Fibroblast of skin of scalp (primary cell): Measurements from ENCODE around the gene NR3C1.
A peak's percentile ranks its signal among the peaks of the same experiment; 100 is the strongest.

Experiments
- DNase-seq: peaks from one replicate; pipeline ENCODE4 v3.0.0-alpha.2; 2013

Gene NR3C1

DNA sequence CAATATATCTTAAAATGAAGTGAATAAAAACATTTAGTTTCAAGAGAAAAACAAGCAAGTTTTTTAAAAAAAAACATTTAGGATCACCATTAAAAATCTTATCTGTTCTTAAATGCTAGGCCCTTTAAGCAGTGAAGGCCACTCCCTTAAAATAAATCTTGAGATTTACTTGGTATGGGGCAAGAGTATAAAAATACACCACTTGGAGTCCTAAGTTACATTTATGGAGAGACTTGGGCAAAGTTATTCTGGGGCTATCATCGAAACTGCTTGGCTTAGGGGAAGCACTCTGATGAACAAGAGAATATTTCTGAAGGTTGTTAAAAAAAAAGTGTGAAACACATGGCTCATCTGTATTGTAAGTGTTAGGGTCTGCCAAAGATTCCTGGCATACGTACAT is 97.4 kb downstream of the NR3C1 start:
- no peak for DNase-seq

DNA sequence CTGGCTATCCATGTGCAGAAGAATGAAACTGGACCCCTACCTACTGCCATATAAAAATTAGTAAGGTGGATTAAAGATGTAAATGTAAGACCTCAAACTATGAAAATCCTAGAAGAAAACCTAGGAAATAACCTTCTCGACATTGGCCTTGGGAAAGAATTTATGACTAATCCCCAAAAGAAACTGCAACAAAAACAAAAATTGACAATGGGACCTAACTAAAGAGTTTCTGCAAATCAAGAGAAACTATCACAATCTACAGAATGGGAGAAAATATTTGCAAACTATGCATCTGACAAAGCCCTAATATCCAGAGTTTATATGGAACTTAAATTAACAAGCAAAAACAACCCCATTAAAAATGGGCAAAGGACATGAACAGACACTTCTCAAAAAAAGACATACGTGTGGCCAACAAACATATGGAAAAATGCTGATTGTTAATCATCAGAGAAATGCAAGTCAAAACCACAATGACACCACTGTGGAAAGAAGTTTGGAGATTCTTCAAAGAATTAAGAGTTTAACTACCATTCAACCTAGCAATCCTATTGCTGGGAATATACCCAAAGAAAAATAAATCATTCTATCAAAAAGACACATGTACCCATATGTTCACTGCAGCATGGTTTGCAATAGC is 98.5 kb downstream of the NR3C1 start:
- DNase-seq, result peak; percentile 57

- DNase-seq, result peak; percentile 68
Observed at GRCh38 chr5:143302341-143303045, 101.0 kb downstream of the NR3C1 start.

DNA sequence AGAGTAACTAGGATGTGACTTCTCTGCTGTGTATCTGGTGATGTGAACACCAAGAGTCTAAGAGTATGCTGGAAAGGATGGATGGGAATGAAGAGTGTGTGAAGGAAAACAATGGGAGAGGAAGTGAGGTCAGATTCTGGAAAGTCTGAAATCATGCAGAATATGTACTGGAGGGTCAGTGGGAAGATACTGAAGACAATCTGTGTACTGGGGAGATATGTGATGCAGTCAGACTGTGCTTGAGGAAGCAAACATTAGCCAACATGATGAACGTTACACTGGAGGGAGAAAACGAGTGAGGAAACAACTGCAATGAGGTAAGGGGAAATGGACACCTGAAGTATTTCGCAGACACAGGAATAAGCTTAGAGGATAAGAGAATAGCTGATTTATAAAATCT is 105.7 kb downstream of the NR3C1 start:
- DNase-seq, result no peak

- DNase-seq, result no peak
Observed at GRCh38 chr5:143290125-143290524, 113.4 kb downstream of the NR3C1 start.

GRCh38 chr5:143284521-143284920 is 119.0 kb downstream of the NR3C1 start:
- no peak for DNase-seq

DNA sequence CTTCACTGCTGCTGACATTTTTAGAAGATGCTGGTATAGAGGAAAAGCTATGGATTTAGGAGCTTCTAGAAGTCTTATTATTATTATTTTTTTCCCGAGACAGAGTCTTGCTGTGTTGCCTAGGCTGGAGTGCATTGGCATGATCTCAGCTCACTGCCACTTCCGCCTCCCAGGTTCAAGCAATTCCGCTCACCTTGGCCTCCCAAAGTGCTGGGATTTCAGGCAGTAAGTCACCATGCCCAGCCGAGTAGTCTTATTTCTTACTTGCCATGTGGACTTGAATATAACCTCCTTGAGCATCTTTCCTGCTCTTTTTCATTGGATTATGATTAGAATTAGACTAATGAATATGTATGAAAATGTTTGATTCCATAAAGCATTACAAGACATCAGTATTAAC is 119.5 kb downstream of the NR3C1 start:
- DNase-seq, result no peak

GRCh38 chr5:143281226-143281625 is 122.3 kb downstream of the NR3C1 start:
- no peak for DNase-seq

GRCh38 chr5:143279698-143280097 is 123.8 kb downstream of the NR3C1 start:
- no peak for DNase-seq

- no peak for DNase-seq
Observed at GRCh38 chr5:143277536-143277935, 126.0 kb downstream of the NR3C1 start.

- DNase-seq, result no peak
Observed at GRCh38 chr5:143275512-143276363, 127.7 kb downstream of the NR3C1 start.

DNA sequence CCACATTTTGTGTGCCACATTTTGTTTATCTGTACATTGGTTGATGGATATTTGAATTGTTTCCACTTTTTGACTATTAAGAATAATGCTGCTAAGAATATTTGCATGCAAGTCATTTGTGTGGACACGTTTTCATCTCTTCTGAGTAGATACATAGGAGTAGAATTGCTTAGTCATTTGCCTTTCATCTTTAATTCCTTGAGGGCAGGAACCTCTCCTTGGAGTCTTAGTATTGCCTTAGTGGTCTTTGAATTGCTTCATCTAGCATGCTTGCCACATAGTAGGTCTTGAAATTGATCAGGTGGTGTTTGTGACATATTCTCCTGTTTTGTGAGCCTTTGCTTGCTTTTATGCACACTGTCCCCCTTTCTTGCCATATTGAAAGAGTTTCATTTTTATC is 128.5 kb downstream of the NR3C1 start:
- no peak for DNase-seq

GRCh38 chr5:143271431-143271830 is 132.1 kb downstream of the NR3C1 start:
- DNase-seq, result no peak

GRCh38 chr5:143268388-143268787 is 135.1 kb downstream of the NR3C1 start:
- no peak for DNase-seq

GRCh38 chr5:143267186-143267585 is 136.3 kb downstream of the NR3C1 start:
- no peak for DNase-seq

DNA sequence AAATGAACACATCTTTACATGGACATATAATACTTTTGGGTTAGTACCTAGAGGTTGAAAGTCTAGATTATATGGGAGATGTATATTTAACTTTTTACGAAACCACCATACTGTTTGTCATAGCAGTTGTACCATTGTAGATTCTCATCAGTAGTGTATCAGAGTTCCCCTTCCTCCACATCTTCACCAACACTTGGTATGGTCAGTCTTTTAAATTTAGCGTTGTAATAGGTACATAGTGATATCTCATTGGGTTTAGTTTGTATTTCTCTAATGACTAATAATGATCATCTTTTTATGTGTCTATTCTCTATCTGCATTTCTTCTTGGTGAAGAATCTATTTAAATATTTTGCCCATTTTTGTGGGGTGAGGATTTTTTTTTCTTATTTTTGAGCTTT is 137.5 kb downstream of the NR3C1 start:
- no peak for DNase-seq

- no peak for DNase-seq
Observed at GRCh38 chr5:143263272-143263810, 140.1 kb downstream of the NR3C1 start.

DNA sequence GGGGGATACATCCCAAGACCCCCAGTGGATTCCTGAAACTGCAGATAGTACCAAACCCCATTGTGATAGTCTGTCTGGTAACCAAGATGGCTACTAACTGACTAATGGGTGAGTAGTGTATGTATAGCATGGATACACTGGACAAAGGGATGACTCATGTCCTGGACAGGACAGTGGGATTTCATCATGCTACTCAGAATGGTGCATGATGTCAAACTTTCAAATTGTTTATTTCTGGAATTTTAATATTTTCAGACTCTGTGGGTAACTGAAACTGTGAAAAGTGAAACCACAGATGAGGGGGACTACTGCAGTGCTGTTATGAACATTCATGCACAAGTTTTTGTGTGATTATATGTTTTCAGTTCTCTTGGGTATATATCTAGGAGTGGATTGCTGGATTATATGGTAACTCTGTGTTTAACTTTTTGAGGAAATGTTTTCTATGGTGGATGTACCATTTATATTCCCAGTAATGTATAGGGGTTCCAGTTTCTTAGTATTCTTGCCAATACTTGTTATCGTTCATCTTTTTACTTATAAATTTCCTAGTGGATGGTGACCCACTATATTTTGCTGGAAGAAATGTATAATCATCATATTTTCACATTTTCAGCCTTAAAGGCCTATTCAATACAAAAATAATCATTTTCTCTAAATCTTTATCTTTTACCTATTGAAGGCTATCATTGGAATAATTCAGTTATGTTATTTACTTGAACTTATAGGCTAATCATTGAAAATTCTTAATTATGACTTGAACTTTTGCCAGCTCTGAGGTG is 140.9 kb downstream of the NR3C1 start:
- DNase-seq, result peak; percentile 91

DNA sequence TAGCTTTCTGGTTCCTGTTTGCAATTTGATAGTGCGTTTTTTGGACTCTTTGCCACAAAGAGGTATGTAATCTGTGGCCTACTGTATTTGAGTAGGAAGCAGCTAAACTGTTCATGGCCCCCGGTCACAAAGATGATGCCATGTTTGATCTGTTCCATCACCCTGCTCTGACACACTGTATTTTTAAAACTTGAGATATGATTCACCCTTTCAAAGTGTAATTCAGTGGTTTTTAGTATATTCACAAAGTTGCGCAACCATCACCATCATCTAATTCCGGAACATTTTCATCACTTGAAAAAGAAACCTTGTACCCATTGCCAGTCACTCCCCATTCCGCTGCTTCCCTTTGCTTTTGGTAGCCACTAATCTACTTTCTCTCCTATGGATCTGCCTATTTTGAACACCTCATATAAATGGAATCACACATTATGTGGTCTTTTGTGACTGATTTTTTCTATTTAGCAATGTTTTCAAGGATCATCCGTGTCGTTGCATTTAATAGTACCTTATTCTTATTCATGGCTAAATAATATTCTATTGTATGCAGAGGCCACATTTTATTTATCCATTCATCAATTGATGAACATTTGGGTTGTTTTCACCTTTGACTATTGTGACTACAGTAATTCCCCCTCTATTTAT is 141.6 kb downstream of the NR3C1 start:
- peak; percentile 73 for DNase-seq

DNA sequence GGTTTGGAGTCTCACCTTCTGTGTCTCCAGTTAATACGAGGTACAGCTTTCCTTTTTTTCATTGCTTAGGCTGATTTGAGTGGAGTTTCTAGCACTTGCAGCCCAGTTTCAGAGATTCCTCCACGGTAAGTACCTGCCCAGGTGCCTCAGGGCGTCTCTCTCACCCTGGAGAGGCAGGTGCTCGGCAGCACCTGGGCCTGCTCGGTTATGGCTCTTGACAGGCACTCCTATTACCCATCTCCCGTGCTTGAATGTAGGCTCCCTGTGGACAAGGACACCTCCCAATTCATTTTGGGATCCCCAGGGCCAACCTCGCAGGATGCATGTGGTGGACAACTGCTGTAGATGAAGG is 144.3 kb downstream of the NR3C1 start:
- DNase-seq, result no peak

- DNase-seq, result peak; percentile 34
Observed at GRCh38 chr5:143258559-143259253, 144.8 kb downstream of the NR3C1 start.
